Hematopoietic multipotent progenitor cell (in vitro differentiated cells): ENCODE measurements around the gene PCSK7. TPM values are rescaled to one million over a fixed set of nuclear protein-coding genes. Genes with fewer than 3 reads are reported as not detected.
A peak's percentile ranks its signal among the peaks of the same experiment; 100 is the strongest.
"Not testable (repeated sequence)": the region's sequence is repeated elsewhere in the genome, so short reads cannot be mapped to it uniquely, and the experiment has no call there.

Experiments
- DNase-seq, 3 donors: peaks; one replicate each; pipeline ENCODE4 v3.0.0-alpha.2; 2011 to 2015; ENCODE audit warnings: low read depth in 2 of 3, low spot score in 2 of 3
- total RNA-seq: library from RNA; depleted of rRNA; stranded (reverse); fragments of >200 nt; gene quantifications from one replicate; pipeline ENCODE4 v1.2.3, GENCODE V29; 2012

PCSK7 gene
- total RNA-seq = 51.4 TPM

- no peak for DNase-seq
These were observed at the start of gene PCSK7 for GRCh38 chr11:117231842-117232091. Gene PCSK7, minus strand, starts transcription at chr11:117232073. Its CDS starts 2,229 bp downstream, at chr11:117229844.

- DNase-seq = no peak
These were observed 49.3 kb upstream of the PCSK7 start for GRCh38 chr11:117281159-117281558.

- no peak for DNase-seq
These were observed 48.0 kb upstream of the PCSK7 start for GRCh38 chr11:117279711-117280376.

- no peak for DNase-seq
These were observed 46.5 kb upstream of the PCSK7 start for GRCh38 chr11:117278347-117278746.

- no peak for DNase-seq
These were observed 41.8 kb upstream of the PCSK7 start for GRCh38 chr11:117273550-117274289.

- not testable (repeated sequence) for DNase-seq
These were observed 40.3 kb upstream of the PCSK7 start for GRCh38 chr11:117272175-117272574.

- DNase-seq = no peak
These were observed 39.3 kb upstream of the PCSK7 start for GRCh38 chr11:117271208-117271607.

GRCh38 chr11:117269856-117270255 lies 38.0 kb upstream of the PCSK7 start:
- DNase-seq = no peak

GRCh38 chr11:117265745-117266144 lies 33.9 kb upstream of the PCSK7 start:
- no peak for DNase-seq

GRCh38 chr11:117264624-117265323 lies 32.9 kb upstream of the PCSK7 start:
- DNase-seq = not testable (repeated sequence)

GRCh38 chr11:117259417-117259816 lies 27.5 kb upstream of the PCSK7 start:
- no peak for DNase-seq

GRCh38 chr11:117258576-117258975 lies 26.7 kb upstream of the PCSK7 start:
- DNase-seq = no peak

- no peak for DNase-seq
These were observed 24.7 kb upstream of the PCSK7 start for GRCh38 chr11:117256573-117256972.

GRCh38 chr11:117255966-117256365 lies 24.1 kb upstream of the PCSK7 start:
- no peak for DNase-seq

- DNase-seq = no peak
These were observed 19.6 kb upstream of the PCSK7 start for GRCh38 chr11:117251506-117251905.

GRCh38 chr11:117249571-117249970 lies 17.7 kb upstream of the PCSK7 start:
- DNase-seq = no peak

- DNase-seq = no peak
These were observed 16.5 kb upstream of the PCSK7 start for GRCh38 chr11:117248341-117248740.

- no peak for DNase-seq
These were observed 7.4 kb upstream of the PCSK7 start for GRCh38 chr11:117239295-117239694.

- DNase-seq = no peak
These were observed 6.3 kb upstream of the PCSK7 start for GRCh38 chr11:117238221-117238620.

- DNase-seq = peak in 2 of 3 donors; percentile 15 to 34
These were observed 1.1 kb upstream of the PCSK7 start for GRCh38 chr11:117232911-117233409.

- peak; percentile 71 to 83 (median 80) for DNase-seq
These were observed 412 bp upstream of the PCSK7 start, which contains the start of gene RNF214 for GRCh38 chr11:117232092-117232878. Gene RNF214, plus strand, starts transcription at chr11:117232671. Its CDS starts 1,602 bp downstream, at chr11:117234273.
